Gastroesophageal sphincter (tissue), 4 donors: ENCODE data around the gene HS3ST5. TPM values are rescaled to one million over a fixed set of nuclear protein-coding genes. Genes with fewer than 3 reads are reported as not detected.
A peak's percentile ranks its signal among the peaks of the same experiment; 100 is the strongest.

Source experiments
- ATAC-seq: fragments of 150-250 bp; one replicate; pipeline ENCODE4 v1.9.1; 2016; ENCODE audit warnings: mild to moderate bottlenecking, moderate library complexity
- H3K27ac ChIP-seq, 4 donors: fragments of 200-600 bp; sonication (generic) in 3 of 4; 1 replicate in 3 of 4; 2 replicates in 1 of 4; pipeline ENCODE4 v1.5.1; 2016 to 2019
- H3K27me3 ChIP-seq: fragments of 200-600 bp; sonication (generic); one replicate; pipeline ENCODE4 v1.5.1; 2019
- H3K36me3 ChIP-seq, 2 donors: fragments of 200-600 bp; sonication (generic); one replicate each; pipeline ENCODE4 v1.5.1; 2019; ENCODE audit warnings: control low read depth in 1 of 2
- H3K4me1 ChIP-seq, 3 donors: fragments of 200-600 bp; sonication (generic); 1 replicate in 2 of 3; 2 replicates in 1 of 3; pipeline ENCODE4 v1.5.1; 2016 to 2019; ENCODE audit warnings: control low read depth in 2 of 3
- H3K4me3 ChIP-seq, 2 donors: fragments of 200-600 bp; sonication (generic); one replicate each; pipeline ENCODE4 v1.5.1; 2019; ENCODE audit warnings: mild to moderate bottlenecking in 1 of 2, moderate library complexity in 1 of 2
- H3K9me3 ChIP-seq, 3 donors: fragments of 200-600 bp; sonication (generic); one replicate each; pipeline ENCODE4 v1.5.1; 2017 to 2019; ENCODE audit warnings: control low read depth in 2 of 3
- EP300 ChIP-seq: sonication (generic); formaldehyde crosslinking; IDR thresholded peaks from one replicate; pipeline ENCODE4 v1.6.1; 2017; ENCODE audit warnings: antibody characterized with exemption, mild to moderate bottlenecking
- POLR2A ChIP-seq, 2 donors: fragments of 450-650 bp; IDR thresholded peaks; one replicate each; pipeline ENCODE4 v1.6.1; 2017; ENCODE audit warnings: antibody characterized with exemption in 2 of 2, mild to moderate bottlenecking in 2 of 2, moderate library complexity in 1 of 2
- POLR2AphosphoS5 ChIP-seq: sonication (generic); formaldehyde crosslinking; IDR thresholded peaks from one replicate; pipeline ENCODE4 v1.6.1; 2017; ENCODE audit warnings: antibody characterized with exemption
- WGBS, 2 donors: methylation state at CpG; one replicate each; pipeline ENCODE4 v1.1.5; 2018; ENCODE audit warnings: low coverage in 1 of 2; 5-methylcytosine and 5-hydroxymethylcytosine counted together
- total RNA-seq, 4 donors: library from RNA; depleted of rRNA; stranded (reverse); fragments of >200 nt; gene quantifications; one replicate each; pipeline ENCODE4 v1.1.0, GENCODE V29; 2016
- TF ChIP-seq, protein P1 (sequence below), 4 experiments: fragments of 200-600 bp in 2 of 4; fragments of 450-650 bp in 2 of 4; sonication (generic) in 1 of 4; IDR thresholded peaks; one replicate each; pipeline ENCODE4 v1.5.1; 2017 to 2019; ENCODE audit warnings: antibody characterized with exemption in 4 of 4, mild to moderate bottlenecking in 2 of 4, moderate library complexity in 2 of 4

The HS3ST5 gene
- total RNA-seq, 4 donors from 2014 or later, result 0.13 TPM; not detected in 3

DNA sequence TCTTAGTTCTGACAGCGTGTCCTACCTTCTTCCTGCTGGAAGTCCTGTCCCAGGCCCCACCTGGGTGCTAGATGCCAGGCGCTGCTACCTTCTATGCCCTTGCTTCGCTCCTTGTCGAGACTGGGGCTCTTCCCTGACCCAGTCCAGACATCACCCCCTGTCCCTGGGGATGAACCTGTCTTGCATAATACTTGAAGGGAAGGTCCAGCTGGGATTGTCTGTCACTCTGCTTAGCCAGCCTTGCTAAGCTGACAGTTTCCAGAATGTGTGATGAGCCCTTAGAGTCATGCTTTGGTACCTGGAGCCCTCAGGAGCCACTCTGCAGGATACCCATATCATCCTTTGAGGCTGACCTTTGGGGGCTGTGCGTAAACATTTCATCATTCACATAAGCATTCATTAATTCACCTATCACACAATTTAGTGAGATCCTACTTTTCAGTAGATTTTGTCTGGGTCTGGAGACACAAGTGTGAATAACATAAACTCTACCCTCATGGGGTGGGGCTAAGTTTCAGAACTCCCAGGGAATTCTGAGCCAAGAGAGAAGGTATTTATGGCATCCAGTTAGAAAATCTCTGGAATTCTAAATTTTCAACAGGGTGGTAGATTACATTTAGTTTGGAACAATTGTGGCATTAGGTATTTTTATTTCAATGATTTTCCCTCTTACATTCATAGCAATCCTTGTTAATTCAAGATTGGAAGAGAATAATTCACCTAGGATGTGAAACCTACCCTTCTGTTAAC lies 220.7 kb downstream of the HS3ST5 start:
- Histone ChIP-seq H3K9me3 (no peaks in the 10 kb centered on the region), H3K4me3 (no peak overlapping the region)
- 86 to 94% methylated on average over 3 to 5 of the region's 5 CpGs for WGBS, 2 donors

GRCh38 chr6:114119056-114119455 lies 223.8 kb downstream of the HS3ST5 start:
- no peaks in the 10 kb centered on the region for H3K9me3 ChIP-seq

More for the DNA sequence above, 220.7 kb downstream of the HS3ST5 start:
- Histone ChIP-seq H3K4me1 (no peaks in the 10 kb centered on the region), H3K27me3 (peaks cover 5% of the 10 kb centered on the region), H3K27ac (no peak overlapping the region), H3K36me3 (no peaks in the 10 kb centered on the region)
- no peak for TF ChIP-seq EP300
- TF ChIP-seq POLR2A (IDR thresholded peaks at IDR 0.05), result no peak
- TF ChIP-seq, protein P1, sequence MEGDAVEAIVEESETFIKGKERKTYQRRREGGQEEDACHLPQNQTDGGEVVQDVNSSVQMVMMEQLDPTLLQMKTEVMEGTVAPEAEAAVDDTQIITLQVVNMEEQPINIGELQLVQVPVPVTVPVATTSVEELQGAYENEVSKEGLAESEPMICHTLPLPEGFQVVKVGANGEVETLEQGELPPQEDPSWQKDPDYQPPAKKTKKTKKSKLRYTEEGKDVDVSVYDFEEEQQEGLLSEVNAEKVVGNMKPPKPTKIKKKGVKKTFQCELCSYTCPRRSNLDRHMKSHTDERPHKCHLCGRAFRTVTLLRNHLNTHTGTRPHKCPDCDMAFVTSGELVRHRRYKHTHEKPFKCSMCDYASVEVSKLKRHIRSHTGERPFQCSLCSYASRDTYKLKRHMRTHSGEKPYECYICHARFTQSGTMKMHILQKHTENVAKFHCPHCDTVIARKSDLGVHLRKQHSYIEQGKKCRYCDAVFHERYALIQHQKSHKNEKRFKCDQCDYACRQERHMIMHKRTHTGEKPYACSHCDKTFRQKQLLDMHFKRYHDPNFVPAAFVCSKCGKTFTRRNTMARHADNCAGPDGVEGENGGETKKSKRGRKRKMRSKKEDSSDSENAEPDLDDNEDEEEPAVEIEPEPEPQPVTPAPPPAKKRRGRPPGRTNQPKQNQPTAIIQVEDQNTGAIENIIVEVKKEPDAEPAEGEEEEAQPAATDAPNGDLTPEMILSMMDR (IDR thresholded peaks at IDR 0.05), result no peak
- TF ChIP-seq POLR2AphosphoS5, result no peak
- ATAC-seq, result no peak

GRCh38 chr6:114115652-114116051 lies 227.2 kb downstream of the HS3ST5 start:
- Histone ChIP-seq H3K4me1 (no peaks in the 10 kb centered on the region), H3K4me3 (no peak overlapping the region), H3K27ac (no peak overlapping the region), H3K9me3 (no peaks in the 10 kb centered on the region), H3K27me3 (no peaks in the 10 kb centered on the region), H3K36me3 (no peaks in the 10 kb centered on the region)
- ATAC-seq, result no peak
- TF ChIP-seq, protein P1 (IDR thresholded peaks at IDR 0.05), result no peak
- TF ChIP-seq POLR2A (IDR thresholded peaks at IDR 0.05) (no peak), POLR2AphosphoS5 (no peak), EP300 (no peak)
- 80 to 83% methylated on average over 1 of the region's 1 CpG for WGBS, 2 donors

More at GRCh38 chr6:114119056-114119455, 223.8 kb downstream of the HS3ST5 start:
- Histone ChIP-seq H3K4me3 (no peak overlapping the region), H3K36me3 (no peaks in the 10 kb centered on the region), H3K27ac (no peak overlapping the region), H3K4me1 (no peaks in the 10 kb centered on the region), H3K27me3 (peaks cover 3% of the 10 kb centered on the region)
- 71 to 95% methylated on average over 1 to 2 of the region's 2 CpGs for WGBS, 2 donors
- ATAC-seq, result no peak
- TF ChIP-seq EP300, result no peak
- TF ChIP-seq POLR2AphosphoS5, result no peak
- TF ChIP-seq, protein P1 (IDR thresholded peaks at IDR 0.05), result no peak
- no peak for TF ChIP-seq POLR2A (IDR thresholded peaks at IDR 0.05)

DNA sequence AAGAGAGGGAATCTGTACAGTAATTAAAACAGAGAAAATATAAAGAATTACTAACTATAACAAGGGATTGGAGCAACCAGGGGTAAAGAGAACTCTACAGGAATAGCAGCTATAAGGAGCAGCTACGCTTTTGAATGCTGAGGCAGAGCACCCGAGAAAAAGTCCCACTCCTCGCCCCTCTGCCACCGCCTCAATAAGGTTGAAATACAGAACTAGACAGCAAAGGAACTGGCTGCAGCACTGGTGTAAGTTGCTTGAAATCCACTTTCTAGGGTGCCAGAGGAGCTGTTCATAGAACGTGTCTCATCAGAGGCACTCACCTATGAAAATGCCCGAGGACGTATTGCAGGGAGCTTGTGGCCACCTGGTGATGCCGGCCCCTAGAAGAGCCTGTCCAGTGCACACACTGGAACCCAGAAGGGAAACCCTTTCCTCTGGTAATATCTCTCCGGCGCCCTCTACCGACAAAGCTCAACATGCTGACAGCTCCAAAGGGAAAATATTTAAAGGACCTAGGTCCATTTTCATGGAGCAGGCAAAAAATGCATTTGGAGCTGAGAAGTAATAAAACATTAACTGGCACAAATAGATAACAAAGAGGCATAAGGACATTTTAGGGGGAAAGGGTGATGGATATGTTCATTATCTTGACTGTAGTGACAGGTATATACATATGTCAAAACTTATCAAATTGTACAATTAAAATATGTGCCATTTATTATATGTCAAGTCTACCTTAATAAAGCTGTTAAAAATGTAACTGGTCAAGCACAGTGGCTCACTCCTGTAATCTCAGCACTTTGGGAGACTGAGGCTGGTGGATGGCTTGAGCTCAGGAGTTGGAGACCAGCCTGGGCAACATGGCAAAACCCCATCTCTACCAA lies 234.5 kb downstream of the HS3ST5 start:
- no peaks in the 10 kb centered on the region for H3K4me1 ChIP-seq
- TF ChIP-seq POLR2A (IDR thresholded peaks at IDR 0.05), result no peak
- TF ChIP-seq, protein P1 (IDR thresholded peaks at IDR 0.05), result peak in 2 of 4 experiments; percentile 6 to 52
- H3K4me3 ChIP-seq, result no peak overlapping the region
- H3K27me3 ChIP-seq, result peaks cover 6% of the 10 kb centered on the region
- no peak for ATAC-seq
- no peaks in the 10 kb centered on the region for H3K9me3 ChIP-seq
- WGBS, 2 donors, result 56 to 82% methylated on average over 2 to 10 of the region's 11 CpGs
- no peak overlapping the region for H3K27ac ChIP-seq
- H3K36me3 ChIP-seq, result no peaks in the 10 kb centered on the region
